A549 (cell line): ENCODE results near the gene MSI2.

Source experiments
- CBX2 ChIP-seq: fragments of 200-600 bp; sonication (generic); IDR thresholded peaks from 2 replicates; pipeline ENCODE4 v1.6.1; 2016; ENCODE audit warnings: low read depth, mild to moderate bottlenecking, borderline replicate concordance
- JUNB ChIP-seq: fragments of >200 bp; sonication (Bioruptor Twin); formaldehyde crosslinking; IDR thresholded peaks from 2 replicates; pipeline ENCODE4 v1.6.1; 2016
- RAD21 ChIP-seq, 2 experiments: fragments of >200 bp in 1 of 2; sonication (Bioruptor Twin) in 1 of 2; formaldehyde crosslinking in 1 of 2; IDR thresholded peaks in 1 of 2; conservative IDR thresholded peaks in 1 of 2; 2 replicates in 1 of 2; 3 replicates in 1 of 2; pipeline ENCODE4 v1.6.1; 2012 to 2018; ENCODE audit warnings: inconsistent platforms in 1 of 2
- TF ChIP-seq, protein P1 (sequence below): fragments of >200 bp; sonication (Bioruptor Twin); formaldehyde crosslinking; IDR thresholded peaks from 3 replicates; pipeline ENCODE4 v1.5.1; 2016

DNA sequence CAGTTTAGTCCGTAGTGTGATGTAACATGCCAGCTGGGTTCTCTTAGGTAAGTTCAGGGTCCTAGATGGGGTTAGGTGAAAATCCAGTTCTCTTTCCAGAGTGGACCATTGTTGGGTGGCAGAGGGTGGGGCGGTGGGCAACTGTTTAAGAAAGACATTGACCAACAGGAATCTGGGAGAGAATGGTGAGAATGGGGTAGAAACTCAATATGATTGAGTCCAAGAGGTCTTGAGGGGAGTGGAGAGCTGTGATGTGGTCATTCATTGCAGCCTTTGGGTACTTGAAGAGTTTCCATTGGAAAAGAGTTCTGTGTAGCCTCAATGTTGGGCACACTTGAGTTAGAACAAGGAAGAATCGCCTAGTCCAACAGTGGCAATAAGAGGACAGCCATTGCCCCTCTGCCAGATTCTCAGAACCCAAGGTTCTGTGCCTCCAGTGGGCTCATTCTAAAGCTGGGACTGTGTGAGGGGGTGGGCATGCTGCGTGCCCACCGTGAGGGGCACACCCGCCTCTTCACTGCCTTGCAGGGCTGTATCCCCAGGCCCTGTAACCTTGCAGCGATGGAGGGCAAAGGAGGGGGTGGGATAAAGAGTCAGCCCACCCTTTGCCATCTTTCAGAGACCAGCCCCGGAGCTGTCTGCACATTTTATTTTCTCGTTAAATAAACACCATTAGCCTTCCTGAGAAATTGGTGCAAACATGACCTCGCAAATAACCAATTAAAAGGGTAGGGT, 280.6 kb downstream of the MSI2 start:
- TF ChIP-seq RAD21 (conservative IDR thresholded peaks at IDR 0.05 in 1 of 2, IDR thresholded peaks at IDR 0.05 in 1 of 2): no peak
- no peak for TF ChIP-seq CBX2
- TF ChIP-seq JUNB: no peak
- TF ChIP-seq, protein P1, sequence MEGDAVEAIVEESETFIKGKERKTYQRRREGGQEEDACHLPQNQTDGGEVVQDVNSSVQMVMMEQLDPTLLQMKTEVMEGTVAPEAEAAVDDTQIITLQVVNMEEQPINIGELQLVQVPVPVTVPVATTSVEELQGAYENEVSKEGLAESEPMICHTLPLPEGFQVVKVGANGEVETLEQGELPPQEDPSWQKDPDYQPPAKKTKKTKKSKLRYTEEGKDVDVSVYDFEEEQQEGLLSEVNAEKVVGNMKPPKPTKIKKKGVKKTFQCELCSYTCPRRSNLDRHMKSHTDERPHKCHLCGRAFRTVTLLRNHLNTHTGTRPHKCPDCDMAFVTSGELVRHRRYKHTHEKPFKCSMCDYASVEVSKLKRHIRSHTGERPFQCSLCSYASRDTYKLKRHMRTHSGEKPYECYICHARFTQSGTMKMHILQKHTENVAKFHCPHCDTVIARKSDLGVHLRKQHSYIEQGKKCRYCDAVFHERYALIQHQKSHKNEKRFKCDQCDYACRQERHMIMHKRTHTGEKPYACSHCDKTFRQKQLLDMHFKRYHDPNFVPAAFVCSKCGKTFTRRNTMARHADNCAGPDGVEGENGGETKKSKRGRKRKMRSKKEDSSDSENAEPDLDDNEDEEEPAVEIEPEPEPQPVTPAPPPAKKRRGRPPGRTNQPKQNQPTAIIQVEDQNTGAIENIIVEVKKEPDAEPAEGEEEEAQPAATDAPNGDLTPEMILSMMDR: no peak
